Astrocyte of the cerebellum (primary cell): ENCODE results near the gene HOXA2.
A peak's percentile ranks its signal among the peaks of the same experiment; 100 is the strongest.

Source experiments
- DNase-seq: peaks from one replicate; pipeline ENCODE4 v3.0.0-alpha.2; 2011; ENCODE audit warnings: low read depth
- H3K4me3 ChIP-seq: 2 replicates; pipeline ENCODE4 v1.5.1; 2011; ENCODE audit warnings: mild to moderate bottlenecking, low read depth, low read length, moderate library complexity
- in situ Hi-C: cut with HindIII; loops from 2 replicates; pipeline ENCODE4 v1.10.0; 2017; ENCODE audit warnings: low sequenced_read_pairs
- TF ChIP-seq, protein P1 (sequence below): IDR thresholded peaks from 2 replicates; pipeline ENCODE4 v1.5.1; 2012; ENCODE audit warnings: low read length, low read depth, moderate library complexity, mild to moderate bottlenecking; ENCODE audit errors: missing control alignments

The HOXA2 gene

DNA sequence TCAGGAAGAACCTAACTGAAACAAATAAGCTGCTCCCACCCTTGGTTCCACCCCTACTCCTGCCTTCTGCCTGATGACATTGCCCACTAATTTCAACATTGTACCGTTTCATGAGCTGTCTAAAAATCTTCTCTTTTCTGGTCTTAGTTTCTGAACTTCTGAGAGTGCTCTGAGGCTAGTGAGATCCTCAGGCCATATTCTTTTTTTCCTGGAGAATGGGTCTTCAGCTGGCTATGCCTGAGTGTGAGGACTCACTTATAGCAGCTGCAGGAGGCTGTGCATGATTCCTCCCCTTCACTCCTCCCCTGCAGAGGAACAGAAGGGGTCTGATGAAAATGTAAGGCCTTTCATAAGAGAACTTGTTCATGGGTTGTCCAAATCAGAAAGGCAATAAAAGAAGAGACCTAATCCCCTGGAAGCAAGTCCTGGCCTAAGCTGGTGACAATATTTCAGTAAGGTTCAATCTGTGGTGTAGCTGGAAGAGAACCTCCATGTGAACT, 17.0 kb upstream of the HOXA2 start:
- DNase-seq: no peak
- in situ Hi-C loops: loop anchor here (5.0 kb wide), 1 partner anchor 267 kb away; no protein-coding TSS in a partner anchor
- H3K4me3 ChIP-seq: no peak overlapping the region
- TF ChIP-seq, protein P1, sequence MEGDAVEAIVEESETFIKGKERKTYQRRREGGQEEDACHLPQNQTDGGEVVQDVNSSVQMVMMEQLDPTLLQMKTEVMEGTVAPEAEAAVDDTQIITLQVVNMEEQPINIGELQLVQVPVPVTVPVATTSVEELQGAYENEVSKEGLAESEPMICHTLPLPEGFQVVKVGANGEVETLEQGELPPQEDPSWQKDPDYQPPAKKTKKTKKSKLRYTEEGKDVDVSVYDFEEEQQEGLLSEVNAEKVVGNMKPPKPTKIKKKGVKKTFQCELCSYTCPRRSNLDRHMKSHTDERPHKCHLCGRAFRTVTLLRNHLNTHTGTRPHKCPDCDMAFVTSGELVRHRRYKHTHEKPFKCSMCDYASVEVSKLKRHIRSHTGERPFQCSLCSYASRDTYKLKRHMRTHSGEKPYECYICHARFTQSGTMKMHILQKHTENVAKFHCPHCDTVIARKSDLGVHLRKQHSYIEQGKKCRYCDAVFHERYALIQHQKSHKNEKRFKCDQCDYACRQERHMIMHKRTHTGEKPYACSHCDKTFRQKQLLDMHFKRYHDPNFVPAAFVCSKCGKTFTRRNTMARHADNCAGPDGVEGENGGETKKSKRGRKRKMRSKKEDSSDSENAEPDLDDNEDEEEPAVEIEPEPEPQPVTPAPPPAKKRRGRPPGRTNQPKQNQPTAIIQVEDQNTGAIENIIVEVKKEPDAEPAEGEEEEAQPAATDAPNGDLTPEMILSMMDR: no peak

DNA sequence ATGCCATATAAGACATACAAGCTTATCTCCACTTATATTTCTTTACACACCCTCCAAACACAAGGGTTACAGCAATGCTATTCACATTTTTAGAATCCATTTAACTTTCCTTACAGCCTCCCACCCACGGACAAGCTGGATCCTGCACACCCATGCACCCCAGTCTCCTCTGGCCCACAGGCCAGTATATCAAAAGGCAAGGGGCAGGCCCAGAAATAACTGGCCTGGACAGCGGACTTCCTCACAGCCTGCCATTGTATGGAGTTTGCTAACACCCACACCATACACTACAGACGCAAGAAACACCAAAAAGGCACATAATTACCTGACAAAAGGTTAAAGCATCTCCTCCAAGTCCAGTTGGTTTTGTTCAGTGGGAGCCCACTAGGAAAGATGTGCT, 16.1 kb upstream of the HOXA2 start:
- DNase-seq: no peak
- TF ChIP-seq, protein P1: no peak

DNA sequence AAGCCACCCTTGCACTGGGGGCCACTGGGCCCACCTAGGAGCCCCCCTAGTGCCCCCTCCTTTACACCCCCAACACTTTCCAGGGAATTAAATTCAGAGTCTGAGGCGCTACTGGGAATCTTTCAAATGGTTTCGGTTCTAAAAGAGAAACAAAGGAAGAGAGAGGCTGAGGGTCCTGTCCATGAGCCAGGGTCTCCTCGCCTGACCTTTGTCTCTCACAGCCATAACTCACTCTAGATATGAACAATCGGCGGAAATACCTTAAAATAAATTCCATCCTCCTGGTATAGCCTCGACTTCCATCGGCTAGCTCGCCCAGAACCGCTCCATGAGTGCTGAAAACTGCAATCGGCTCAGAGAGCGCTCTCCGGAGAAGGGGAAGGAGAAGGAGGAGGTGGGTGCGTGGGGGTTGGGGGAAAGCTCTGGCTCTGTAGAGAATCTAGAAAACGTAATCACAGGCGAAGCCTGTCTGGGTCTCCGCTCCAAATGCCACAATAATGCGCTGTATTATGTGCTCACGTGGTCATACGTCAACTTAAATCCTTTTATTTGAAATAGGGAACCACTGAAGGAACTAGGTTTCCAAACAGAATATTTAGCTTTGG, 15.5 kb upstream of the HOXA2 start:
- H3K4me3 ChIP-seq: peak overlapping the region; percentile 76
- TF ChIP-seq, protein P1: no peak
- DNase-seq: no peak
- in situ Hi-C loops: loop anchor here (5.0 kb wide), 1 partner anchor 266 kb away; no protein-coding TSS in a partner anchor

More for the DNA sequence above, 16.1 kb upstream of the HOXA2 start:
- in situ Hi-C loops: loop anchor here (5.0 kb wide), 1 partner anchor 266 kb away; no protein-coding TSS in a partner anchor
- peak overlapping the region; percentile 76 for H3K4me3 ChIP-seq

DNA sequence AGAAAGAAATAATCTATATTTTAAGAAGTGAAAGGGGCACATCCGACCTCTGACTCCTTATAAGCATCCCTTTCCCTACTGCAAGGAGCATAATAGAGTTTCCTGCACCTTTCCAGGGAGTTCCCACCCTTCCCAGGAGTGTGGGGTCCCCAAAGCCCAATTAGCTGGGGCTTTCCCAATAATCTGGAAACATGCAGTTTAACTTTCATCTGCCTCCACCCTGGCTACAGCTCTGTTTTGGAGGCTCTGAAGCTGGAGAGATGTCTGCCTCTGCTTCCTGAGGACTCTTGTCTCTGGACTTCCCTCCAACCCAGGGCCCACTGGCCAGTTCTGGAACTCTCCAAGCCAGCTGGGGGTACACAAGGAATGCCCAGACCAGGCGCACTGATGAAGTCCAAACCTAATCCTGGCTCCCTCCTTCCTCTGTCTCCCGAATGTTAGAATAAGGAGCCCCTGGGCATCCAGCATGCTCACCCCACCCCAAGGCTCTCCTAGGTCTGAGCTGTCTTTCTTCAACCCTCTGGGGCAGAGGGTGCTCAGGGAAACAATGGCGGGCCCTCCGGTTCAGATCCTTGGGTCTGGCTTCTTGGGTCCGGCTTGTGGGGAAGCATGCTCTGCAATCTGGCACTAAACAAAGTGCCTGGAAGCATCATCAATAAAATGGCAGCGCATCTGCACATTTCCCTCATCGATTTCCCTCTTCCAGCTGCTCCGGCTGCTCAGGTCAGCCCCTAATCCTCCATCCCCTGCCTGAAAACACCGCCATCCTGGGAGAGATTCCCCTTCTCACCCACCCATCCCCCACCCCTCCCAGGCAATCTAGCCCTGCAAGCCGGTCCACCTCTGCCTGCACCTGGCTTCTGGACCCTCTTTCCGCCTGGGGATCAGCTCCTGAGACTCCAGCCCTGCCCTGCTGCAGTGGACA, 14.7 kb upstream of the HOXA2 start:
- TF ChIP-seq, protein P1: no peak
- no peak for DNase-seq
- H3K4me3 ChIP-seq: peak overlapping the region; percentile 76
- in situ Hi-C loops: loop anchor here (5.0 kb wide), 1 partner anchor 265 kb away; no protein-coding TSS in a partner anchor

DNA sequence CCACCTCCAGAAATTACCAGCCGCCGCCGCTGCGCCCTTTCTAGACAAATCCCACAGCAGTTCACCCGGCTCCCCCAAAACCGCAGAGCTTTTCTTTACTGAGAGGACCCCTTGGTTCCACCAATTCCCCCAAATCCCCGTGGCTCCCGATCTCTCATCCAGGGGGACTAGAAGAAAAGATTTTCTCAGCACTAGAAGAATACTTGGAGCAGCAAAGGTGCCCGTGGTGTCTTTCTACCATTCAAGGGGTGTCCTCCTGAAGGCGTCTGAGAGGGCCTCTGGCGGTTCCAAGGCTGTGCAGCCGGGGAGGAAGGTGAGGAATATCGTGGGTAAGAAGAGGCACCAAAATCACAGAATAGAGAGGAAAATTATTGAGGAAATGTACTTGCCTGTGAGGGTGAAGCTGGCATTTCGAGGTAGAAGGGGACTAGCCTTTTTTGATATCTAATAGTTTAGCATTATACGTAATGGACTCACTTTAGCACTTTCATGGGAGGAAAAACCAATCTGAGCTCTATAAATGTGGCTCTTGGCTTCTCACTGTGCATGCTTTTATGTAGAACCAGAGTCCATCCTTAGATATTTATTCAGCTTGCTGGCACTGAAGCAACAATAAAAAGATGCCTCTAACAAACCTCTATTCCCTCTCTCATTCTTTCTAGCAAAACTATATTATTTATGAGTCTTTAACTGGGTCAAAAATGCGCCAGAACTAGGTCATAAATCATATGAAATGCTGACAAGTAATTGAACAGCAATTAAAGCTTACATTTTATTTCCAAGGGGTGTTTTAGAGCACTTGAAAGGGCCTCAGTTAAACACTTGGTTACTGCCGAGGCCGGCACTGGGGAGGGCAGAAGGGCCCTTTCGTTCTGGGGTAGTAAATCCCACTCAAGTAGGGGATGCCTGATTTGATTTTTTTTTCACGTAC, 13.8 kb upstream of the HOXA2 start:
- TF ChIP-seq, protein P1: no peak
- peak overlapping the region; percentile 76 for H3K4me3 ChIP-seq
- in situ Hi-C loops: loop anchor here (5.0 kb wide), 1 partner anchor 264 kb away; no protein-coding TSS in a partner anchor
- no peak for DNase-seq
